Colon (tissue), 2 donors: ENCODE measurements around the gene EYA2.

Experiments used
- FAIRE-seq: peaks from 2 replicates; lab custom pipeline; 2012; peaks lifted over from hg19 to GRCh38; lab: Jason Lieb, UNC
- donor health status: control.
- donor health status: control.

EYA2 gene

DNA sequence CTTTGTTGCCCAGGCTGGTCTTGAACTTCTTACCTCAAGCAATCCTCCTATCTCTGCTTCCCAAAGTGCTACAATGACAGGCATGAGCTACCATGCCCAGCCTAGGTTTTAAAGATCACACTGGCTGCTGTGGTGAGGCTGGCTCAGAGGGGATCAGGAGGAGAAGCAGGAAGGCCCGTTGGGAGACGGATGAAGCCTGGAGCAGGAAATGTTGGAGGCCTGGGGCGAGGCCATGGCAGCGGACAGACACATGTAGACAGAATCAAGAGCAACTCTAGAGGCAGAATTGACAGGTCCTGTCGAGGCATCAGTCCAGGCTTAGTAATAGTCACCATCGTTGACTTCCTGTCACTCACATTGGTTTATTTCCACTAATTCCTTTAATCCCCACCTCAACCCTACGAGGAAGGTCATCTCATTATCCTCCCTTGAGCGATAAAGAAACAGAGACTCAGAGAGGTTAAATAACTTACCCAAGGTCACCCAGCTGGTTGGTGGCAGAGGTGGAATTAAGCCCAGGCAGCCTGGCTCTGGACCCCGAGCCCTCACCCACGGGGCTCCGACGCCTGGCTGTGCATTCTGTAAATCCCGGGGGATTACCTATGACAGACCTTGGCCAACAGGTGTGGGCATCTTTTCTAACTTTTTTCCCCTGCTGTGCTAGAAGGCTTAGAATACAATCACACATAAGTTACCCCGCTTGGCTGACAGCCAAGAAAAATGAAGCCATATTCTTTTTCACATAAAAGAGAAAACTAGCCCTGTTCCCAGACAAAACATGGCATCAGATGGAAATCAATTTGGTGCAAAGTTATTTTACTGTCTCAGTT lies 113.4 kb downstream of the EYA2 start:
- no peak for FAIRE-seq

DNA sequence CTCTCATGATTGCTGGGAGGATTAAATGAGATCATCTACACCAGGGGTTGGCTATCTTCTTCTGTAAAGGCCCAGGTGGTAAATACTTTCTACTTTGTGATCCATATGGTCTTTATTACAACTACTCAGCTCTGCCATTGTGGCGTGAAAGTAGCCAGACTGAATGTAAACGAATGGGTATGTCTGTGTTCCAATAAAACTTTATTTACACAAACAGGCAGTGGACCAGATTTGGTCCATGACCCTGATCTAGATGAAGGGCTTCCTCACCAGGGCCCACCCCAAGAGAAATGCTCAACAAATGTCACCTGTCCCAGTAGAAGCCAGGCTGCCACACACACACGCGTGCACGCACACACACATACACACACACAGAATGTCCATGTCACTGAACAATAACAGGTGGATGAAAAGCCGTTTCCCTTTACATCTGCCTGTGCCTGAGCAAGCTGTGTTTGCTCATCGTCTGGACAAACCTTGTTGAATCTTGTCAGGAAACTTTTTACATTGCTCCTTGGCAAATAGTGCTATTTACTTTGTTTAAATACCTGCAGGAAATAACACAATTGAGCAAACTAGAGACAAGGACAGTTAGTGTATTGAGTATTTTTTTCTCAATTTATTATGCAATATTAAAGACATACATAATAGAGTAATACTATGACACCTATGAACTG lies 114.3 kb downstream of the EYA2 start:
- no peak for FAIRE-seq

DNA sequence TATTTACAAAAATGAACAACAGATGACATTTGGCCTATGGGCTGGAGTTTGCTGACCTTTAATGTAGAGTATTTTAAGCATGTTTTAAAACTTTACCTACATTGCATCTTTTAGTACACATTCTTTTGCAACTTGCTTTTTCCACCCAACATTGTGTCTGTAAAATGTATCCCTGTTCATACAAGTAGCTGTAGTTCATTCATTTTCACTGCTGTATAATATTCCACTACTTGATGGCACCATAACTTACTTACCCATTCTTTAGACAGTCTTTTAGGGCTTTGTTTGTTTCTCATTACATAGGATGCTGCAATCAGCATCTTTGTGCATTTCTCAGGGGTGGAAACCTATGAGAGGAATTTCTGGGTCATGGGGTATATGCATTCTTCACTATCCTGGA lies 115.1 kb downstream of the EYA2 start:
- FAIRE-seq, result no peak

DNA sequence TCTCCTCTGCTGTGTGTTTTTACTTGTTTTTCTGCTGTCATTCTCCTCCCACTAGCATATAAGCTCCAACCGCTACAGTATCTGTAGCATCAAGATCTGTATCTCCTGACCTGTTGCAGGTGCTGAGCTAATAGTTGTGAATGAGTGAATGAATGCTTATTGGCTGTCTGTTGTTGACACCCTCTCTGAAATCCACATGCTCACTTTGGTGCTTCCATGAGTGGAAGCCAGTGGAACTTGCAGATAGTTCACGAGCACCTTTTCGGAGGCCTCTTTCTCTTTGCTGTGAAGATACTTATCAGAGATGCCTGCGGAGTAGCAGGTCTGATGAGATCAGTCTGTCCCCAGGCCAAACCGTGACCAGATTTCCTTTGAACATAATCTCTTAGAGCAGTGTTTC lies 117.3 kb downstream of the EYA2 start:
- FAIRE-seq, result no peak

DNA sequence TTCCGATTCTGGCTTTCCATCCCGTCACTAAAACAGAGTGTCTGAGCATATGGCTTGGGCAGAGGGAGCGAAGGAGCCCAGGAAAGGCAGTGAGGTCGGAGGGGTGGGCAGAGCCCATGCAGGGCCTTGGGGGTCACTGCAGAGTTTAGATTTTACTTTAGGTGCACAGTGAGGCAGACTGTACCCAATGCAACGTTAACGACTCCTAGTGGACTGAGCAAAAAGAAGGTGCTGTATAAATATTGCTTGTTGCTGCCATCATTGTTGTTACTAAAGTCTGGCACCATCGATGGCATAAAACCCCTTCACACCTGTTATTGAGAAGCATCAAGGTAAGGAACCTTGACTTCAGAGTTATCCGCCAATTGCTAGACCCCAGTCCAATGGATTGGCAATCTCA lies 119.0 kb downstream of the EYA2 start:
- FAIRE-seq, result no peak

DNA sequence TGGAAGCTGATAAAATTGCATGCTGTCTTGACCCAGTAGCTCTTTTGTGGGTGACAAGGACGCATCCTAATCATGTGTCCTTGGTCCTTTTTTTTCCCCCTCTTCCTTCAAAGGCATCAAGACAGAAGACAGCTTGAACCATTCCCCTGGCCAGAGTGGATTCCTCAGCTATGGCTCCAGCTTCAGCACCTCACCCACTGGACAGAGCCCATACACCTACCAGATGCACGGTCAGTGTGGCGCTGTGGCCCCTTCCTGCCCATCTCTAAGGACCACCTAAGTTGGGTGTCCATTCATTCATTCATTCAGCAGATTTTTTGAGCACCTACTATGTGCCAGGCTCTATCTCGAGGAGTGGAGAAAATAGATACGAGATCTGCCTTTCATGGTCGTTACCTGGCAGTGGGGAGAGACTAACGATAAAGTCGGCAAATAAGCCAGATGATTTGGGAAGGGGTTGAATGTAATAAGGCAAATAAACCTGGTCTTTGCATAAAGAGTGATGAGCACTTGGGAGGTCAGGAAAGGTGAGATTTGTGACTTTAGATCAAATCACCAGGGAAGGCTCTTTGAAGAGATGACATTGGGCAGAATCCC lies 121.5 kb downstream of the EYA2 start:
- FAIRE-seq, result no peak

DNA sequence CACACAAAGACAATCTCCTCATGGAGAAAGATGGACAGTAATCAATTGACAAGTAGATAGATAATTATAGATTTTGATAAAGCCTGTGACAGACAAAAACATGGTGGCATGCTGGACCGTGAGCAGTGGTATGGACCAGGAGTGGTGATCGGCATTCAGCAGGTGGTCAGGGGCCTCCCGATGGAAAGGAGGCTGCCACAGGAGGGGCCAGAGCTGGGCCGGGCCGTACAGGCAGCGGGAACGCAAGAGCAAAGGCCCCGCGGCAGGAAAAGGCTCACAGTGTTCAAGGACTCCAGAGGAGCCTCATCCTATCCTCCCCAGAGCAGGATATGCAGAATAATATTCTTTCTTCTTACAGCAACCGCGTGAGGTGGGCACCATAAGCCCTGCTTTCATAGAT lies 123.7 kb downstream of the EYA2 start:
- no peak for FAIRE-seq

DNA sequence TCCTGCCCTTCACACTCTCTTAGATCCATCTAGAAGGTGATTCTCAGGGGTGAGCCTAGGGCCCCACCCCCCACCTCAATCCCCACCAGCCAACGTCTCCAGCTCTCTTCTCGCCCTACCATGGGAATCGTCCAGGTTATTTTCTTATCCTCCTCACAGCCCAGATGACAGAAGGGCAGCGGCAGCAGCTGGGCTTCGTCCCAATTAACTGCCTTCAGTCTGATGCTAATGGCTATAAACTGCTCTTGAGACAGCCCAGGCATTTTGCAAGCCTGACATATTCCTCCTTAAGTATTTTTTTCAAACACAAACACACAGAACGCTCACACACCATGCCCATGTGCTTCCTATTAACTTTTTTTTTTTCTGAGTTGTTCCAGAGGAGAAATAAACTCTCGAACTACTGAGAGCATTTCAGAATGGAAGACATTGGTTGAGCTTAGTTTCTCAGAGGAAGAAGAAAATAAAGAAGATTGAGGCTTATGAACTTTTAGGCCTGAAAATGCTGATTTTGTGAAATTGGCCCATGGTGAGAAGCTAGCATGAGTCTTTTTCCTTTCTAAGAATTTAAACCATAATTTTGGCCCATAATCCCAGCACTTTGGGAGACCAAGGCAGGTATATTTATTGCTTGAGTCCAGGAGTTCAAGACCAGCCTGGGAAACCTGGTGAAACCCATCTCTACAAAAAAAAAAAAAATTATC lies 124.6 kb downstream of the EYA2 start:
- FAIRE-seq, result no peak

DNA sequence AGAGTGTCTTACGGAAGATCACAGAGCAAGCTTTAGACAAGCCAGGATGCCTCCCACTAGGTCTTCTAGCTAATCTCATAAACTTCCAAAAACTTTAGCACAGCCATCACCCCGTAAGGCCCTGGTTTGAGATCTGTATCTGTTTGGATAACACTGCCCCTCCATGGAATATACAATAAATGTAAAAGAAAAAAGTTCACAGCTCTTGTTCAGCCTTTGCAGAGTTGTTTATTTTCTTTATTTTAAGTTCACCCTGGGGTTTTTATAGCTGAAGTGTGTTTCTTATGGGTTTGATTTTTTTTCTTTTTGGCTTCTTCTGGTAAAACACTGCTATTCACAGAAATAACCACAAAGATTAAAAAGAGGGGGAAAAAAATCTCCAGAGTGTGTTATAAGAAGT lies 125.6 kb downstream of the EYA2 start:
- no peak for FAIRE-seq

DNA sequence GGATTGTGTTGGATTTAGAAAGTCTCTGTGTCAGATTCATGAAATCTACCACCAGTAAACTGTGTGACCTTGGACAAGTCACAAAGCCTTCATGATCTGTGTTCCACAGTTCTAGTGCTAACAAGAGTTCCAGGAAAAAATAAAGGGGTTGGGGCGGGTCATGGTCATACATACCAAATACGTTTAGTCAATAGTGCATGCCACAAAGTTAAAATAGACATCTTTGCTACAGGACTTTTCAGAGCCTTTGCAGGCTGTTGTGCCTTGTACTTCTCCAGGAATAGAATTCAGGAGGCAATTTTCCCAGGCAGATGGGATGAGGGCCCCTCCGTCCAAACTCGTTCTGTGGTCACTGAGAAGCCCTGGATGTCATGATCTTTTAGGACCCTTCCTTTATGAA lies 127.2 kb downstream of the EYA2 start:
- FAIRE-seq, result no peak

DNA sequence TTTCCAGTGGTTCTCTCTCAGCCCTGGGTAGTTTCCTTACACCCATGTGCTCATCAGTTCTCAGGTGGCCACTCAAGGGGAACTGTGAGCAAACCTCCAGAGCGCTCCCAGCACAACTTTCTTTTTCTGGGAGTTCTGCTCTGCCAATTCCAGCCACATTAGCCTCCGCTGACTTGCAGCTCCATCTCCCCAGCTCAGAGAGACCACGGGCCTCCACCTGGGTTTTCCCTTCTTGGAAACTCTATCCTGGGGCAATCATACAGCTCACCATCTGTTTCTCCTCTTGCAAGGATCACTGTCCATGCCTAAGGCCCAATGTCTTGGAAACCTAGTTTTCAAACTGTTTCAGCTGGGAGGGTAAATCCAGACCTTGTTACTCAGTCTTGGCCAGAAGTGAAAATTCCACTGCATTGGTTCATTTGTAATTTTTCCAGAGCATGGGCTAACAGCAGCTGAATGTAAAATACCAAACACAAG lies 129.9 kb downstream of the EYA2 start:
- FAIRE-seq, result no peak

DNA sequence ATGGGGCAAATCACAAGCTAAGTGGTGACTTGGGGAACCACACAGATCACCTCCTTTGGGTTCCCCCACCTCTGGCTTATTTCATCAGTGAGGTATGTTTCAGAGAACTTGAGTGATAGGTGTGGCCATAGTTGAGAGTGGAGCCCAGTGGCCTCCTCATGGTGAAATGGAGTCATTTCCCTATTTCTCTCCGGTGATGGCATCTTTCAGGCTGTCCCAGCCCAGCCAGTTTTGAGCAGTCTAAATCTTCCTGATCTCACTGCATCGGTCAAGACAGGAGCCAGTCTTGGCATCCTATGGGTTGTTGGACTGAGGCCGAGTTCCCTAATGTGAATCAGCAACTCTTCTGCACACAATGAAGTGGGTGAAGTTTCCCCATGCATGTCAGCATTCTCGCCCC lies 132.4 kb downstream of the EYA2 start:
- FAIRE-seq, result no peak

DNA sequence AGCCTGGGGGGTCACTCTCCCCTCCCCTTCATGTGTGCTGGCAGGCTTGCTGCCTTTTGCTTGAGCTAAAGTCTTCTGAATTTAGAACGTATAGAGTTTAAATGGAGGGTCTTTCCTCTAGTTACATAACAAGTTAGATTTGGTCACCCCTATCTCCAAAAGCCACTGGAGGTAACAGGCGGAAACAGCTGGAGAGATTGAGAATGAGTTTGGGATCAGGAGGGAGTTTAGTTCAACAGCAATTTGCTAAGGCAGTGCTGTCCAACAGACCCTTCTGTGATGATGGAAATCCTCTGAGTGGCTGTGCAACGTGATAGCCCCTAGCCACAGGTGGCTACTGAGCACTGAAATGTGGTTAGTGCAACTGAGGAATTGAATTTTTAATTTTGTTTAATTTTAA lies 132.8 kb downstream of the EYA2 start:
- no peak for FAIRE-seq

DNA sequence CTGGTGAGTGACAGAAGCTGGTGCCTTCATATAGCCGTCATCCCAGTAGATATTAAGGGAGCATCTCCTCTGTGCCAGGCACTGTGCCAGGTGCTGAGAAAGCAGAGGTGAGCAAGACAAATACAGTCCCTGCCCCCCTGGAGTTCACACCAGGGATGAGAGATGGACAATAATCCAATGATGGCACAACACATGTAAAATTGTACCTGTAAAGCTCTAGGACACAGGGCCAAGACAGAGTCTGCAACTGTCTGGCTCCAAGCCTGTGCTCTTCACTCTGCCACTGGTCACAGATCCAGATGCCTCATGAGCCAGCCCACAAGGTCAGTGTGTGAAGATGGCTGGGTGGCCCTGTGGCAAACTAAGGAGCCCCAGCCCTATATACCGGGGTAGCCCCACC lies 133.8 kb downstream of the EYA2 start:
- FAIRE-seq, result no peak

DNA sequence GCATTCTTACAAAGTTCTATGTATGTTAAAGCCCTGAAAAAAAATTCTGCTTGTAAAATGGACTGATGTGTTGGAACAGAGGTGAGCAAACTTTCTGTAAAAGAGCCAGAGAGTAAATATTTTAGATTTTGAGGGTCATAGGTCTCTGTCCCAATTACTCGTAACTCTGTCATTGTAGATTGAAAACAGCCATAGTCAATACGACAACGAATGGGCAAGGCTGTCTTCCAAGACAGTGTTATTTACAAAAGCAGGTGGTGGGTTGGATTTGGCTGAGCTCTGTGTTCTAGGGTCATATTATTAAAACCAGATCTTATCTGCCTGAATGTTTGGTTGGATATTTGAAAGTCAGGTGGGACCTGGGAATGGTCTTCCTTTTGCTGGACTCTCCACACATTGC lies 135.2 kb downstream of the EYA2 start:
- no peak for FAIRE-seq

DNA sequence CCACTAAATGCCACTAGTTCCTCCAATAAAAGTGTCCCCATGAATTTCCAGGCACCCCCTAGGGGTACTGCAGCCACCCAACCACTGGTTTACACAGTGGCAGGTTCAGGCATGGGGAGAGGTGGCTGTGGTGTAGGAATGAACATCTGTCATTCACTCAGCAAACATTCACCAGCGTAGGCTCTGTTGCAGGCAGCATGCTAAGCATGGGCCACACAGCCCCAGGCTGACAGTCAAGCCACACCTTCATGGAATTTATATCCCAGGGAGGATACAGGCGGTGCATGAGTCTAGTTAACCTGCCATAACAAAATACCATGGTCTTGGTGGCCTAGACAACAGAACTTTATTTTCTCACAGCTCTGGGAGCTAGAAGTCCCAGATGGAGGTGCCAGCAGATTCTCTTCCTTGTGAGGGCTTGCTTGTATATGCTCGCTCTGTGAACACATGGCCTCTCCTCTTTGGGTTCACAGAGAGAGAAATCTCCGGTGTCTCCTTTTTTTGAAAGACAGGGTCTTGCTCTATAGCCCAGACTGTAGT lies 135.7 kb downstream of the EYA2 start:
- no peak for FAIRE-seq

DNA sequence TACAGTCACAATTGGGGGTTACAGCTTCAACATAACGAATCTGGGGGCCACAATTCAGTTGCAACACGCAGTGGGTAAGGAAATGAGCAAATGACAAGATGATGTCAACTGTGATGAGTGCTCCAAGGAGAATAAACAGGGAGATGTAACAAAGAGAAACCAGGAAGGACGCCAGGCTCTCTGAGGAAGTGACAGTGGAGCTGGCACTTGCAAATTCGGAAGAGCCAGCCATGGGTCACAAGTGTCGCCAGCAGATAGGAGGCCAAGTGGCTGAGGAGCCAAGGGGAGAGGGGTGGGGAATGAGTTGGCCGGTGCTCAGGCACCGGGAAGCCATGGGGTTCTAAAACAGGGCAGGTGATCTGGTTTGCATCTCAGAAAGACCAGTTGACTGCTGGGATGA lies 136.4 kb downstream of the EYA2 start:
- FAIRE-seq, result no peak

DNA sequence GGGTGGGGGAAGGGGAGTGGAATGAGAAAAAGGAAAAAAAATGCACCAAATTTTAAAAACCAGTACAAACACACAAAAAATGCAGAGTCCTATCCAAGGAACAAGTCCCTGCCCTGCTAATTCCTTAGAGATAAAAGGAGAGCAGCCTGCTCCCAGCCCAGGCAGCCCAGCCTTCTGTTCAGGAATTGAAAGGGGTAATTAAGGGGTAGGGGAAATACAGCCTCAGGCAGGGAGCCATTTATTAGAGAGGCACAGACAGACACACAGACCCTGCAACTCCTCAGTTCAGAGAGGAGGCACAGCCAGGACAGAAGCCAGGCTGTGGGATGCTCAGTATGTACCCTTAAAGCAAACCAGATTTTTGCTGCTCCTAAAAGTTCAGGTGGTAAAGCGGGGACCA lies 137.2 kb downstream of the EYA2 start:
- FAIRE-seq, result no peak

DNA sequence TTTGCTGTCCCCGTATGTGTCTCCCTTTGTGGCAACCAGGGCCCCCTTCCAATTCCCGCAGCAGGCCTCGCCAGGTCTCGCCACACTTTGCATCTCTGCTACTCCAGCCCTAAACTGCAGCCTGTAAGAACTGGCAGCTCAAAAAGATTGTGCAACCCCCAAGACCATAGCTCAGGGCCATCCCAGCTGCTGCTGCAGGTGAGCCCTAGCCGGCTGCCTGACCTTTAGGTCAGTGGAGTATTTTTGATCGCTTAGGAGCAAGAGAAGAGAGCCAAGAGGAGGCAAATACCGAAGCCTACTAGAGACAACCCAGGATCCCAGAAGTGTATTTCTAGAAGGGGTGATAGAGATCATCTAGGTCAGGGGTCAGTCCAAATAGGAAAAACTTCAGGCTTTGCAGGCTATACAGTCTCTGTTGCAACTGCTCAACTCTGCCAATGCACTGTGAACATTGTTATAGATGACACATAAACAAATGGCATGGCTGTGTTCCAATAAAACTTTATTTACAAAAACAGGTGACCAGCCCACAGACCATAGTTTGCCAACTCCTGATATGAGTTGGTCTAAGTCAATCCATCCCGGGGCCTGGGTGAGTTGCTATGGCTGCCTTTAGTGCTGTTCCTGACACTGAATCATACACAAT lies 138.4 kb downstream of the EYA2 start:
- FAIRE-seq, result no peak

DNA sequence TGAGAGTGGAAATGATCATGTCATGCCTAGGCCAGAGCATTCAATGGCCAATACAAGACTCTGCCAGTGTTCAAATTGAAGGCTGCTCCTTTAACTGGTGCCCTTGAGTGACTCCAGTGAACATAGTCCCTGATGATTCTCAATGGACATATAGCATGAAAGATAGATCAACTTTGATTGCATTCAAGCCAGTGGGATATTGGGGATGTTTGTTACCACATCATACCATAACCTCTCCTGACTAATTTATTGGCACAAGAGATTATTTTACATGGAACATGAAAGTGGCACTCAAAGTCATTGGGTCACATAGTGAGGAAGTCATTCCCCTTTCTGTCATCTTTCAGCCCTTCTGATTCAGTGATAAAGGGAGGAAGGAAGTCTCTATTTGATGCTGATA lies 139.0 kb downstream of the EYA2 start:
- no peak for FAIRE-seq

DNA sequence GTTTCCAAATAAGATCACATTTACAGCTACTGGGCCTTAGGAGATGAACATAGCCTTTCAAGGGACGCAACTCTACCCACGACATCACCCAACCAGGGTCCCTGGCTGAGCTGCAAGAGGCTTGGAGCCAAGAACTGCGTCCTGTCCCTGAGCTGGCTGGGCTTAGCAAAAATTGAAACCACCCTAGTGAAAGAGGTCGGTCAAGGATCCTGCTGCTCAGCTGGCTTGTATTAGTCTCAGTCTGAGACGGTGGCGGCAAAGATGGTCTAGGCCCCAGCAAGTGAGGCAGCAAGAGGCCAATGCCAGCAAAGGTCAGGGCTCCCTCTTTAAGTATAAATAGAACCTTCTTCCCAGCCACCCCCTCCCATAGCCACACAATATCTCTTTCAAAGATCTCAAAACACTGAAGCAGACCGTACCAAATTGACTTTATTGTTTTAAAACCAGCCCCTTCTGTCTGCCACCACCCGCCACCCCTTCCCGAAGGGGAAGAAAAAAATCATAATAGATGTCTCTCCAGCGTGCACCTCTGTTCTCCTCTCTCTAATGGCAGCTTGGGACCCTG lies 140.5 kb downstream of the EYA2 start:
- FAIRE-seq, result no peak
